LNCaP clone FGC (cell line): ENCODE measurements around the gene NRL.
"Not testable (repeated sequence)": the region's sequence is repeated elsewhere in the genome, so short reads cannot be mapped to it uniquely, and the experiment has no call there.

Source experiments
- DNase-seq: peaks from one replicate; pipeline ENCODE4 v3.0.0-alpha.2; 2011; ENCODE audit warnings: low read depth
- H3K4me3 ChIP-seq: 2 replicates; pipeline ENCODE4 v1.5.1; 2011; ENCODE audit warnings: mild to moderate bottlenecking, low read depth, low read length, control low read depth
- CTCF ChIP-seq: IDR thresholded peaks from 2 replicates; pipeline ENCODE4 v1.5.1; 2012; ENCODE audit warnings: mild to moderate bottlenecking; ENCODE audit not compliant: control insufficient read depth, insufficient read depth; ENCODE audit errors: extremely low read depth

The NRL gene

GRCh38 chr14:24051789-24052655 lies 62.7 kb downstream of the NRL start, which contains the start of gene CARMIL3:
Gene CARMIL3, plus strand, starts transcription at chr14:24052009. Its CDS starts 145 bp downstream, at chr14:24052154.
- peak within 1 kb of the TSS; percentile 60 for H3K4me3 ChIP-seq
- no peak for DNase-seq
- no peak for TF ChIP-seq CTCF

- TF ChIP-seq CTCF = no peak
- H3K4me3 ChIP-seq = peak overlapping the region; percentile 60
- DNase-seq = no peak
Measured at GRCh38 chr14:24051176-24051788, 63.5 kb downstream of the NRL start.

GRCh38 chr14:24050753-24051152 lies 64.0 kb downstream of the NRL start:
- DNase-seq, H3K4me3 ChIP-seq: not testable (repeated sequence)

- DNase-seq, H3K4me3 ChIP-seq: not testable (repeated sequence)
Measured at GRCh38 chr14:24049002-24049401, 65.7 kb downstream of the NRL start.

GRCh38 chr14:24042746-24043145 lies 72.0 kb downstream of the NRL start:
- no peak overlapping the region for H3K4me3 ChIP-seq
- TF ChIP-seq CTCF = no peak
- DNase-seq = no peak

GRCh38 chr14:24040692-24041091 lies 74.1 kb downstream of the NRL start:
- DNase-seq = no peak
- TF ChIP-seq CTCF = no peak
- no peak overlapping the region for H3K4me3 ChIP-seq

- no peak for TF ChIP-seq CTCF
- no peak overlapping the region for H3K4me3 ChIP-seq
- DNase-seq = no peak
Measured at GRCh38 chr14:24038686-24039085, 76.1 kb downstream of the NRL start.

- no peak for DNase-seq
- TF ChIP-seq CTCF = no peak
- no peak overlapping the region for H3K4me3 ChIP-seq
Measured at GRCh38 chr14:24037658-24038037, 77.1 kb downstream of the NRL start.

- DNase-seq = not testable (repeated sequence)
- peak overlapping the region; percentile 57 for H3K4me3 ChIP-seq
Measured at GRCh38 chr14:24036963-24037657, 77.6 kb downstream of the NRL start.
